ENCODE measurements around the gene CRISPLD2. TPM values are rescaled to one million over a fixed set of nuclear protein-coding genes. Genes with fewer than 3 reads are reported as not detected.

Gene CRISPLD2
- total RNA-seq, 1 donor from 2014 or later = 34.9 TPM

- H3K36me3 ChIP-seq = peaks cover under 1% of the 10 kb centered on the region
- no peak for TF ChIP-seq CTCF (IDR thresholded peaks at IDR 0.05)
- no peaks in the 10 kb centered on the region for H3K9me3 ChIP-seq
- peaks cover 44% of the 10 kb centered on the region for H3K4me1 ChIP-seq
- intact Hi-C loops (cut with DNase I) = no loop called here
- H3K27ac ChIP-seq = peak overlapping the region; percentile 46
- peak; percentile 31 to 34 for ATAC-seq
- H3K27me3 ChIP-seq (ENCODE audit: low read depth) = no peaks in the 10 kb centered on the region
- DNase-seq = peak; percentile 58
- no peak overlapping the region for H3K4me3 ChIP-seq
Observed at GRCh38 chr16:84911486-84912216, 91.9 kb downstream of the CRISPLD2 start.

DNA sequence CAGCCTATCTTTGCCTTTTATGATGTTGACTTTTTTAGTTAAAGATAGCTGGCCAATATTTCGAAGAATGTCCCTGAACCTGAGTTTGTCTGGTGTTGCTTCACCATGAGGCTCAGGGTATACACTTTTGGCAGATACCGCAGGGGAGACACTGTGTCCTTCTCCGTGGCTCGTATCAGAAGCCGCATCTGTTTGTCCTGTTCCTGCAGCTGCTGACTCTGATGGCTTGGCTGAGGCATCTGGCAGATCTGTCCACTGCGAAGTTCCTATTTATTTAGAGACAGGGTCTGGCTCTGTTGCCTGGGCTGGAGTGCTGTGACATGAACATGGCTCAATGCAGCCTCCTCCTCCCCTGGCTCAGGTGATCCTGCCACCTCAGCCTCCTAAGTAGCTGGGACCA lies 93.5 kb downstream of the CRISPLD2 start:
- H3K4me1 ChIP-seq = peaks cover 34% of the 10 kb centered on the region
- no peak for DNase-seq
- H3K9me3 ChIP-seq = no peaks in the 10 kb centered on the region
- no peak overlapping the region for H3K27ac ChIP-seq
- no peak overlapping the region for H3K4me3 ChIP-seq
- H3K27me3 ChIP-seq (ENCODE audit: low read depth) = peaks cover 10% of the 10 kb centered on the region
- intact Hi-C loops (cut with DNase I) = no loop called here
- no peaks in the 10 kb centered on the region for H3K36me3 ChIP-seq
- TF ChIP-seq CTCF (IDR thresholded peaks at IDR 0.05) = no peak
- peak; percentile 25 to 29 for ATAC-seq

- TF ChIP-seq CTCF (IDR thresholded peaks at IDR 0.05) = no peak
- DNase-seq (no peak), ATAC-seq (no peak)
- Histone ChIP-seq H3K27me3 (ENCODE audit: low read depth) (peaks cover 10% of the 10 kb centered on the region), H3K4me3 (no peak overlapping the region), H3K36me3 (no peaks in the 10 kb centered on the region), H3K4me1 (peaks cover 34% of the 10 kb centered on the region), H3K9me3 (no peaks in the 10 kb centered on the region), H3K27ac (no peak overlapping the region)
- intact Hi-C loops (cut with DNase I) = no loop called here
Observed at GRCh38 chr16:84914273-84914672, 94.5 kb downstream of the CRISPLD2 start.

DNA sequence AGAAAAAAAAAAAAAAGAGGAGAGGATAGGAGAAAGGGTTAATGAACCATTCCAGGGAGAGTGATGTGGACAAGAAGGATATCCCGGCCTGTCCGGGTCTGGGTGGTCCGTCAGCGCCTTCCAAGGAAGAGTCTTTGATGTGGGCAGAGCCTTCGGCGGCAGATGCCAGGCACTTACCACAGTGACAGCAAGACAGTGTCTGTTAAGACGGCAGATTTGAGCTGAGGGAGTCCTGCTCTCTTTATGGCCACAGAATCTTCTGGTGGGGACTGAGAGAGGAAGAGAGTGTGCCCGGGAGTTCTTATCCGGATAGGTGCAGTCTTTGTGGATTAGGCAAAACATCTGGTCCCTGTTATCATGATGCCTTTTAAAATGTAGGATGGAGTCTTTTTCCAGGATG lies 96.4 kb downstream of the CRISPLD2 start:
- Histone ChIP-seq H3K27ac (no peak overlapping the region), H3K9me3 (no peaks in the 10 kb centered on the region), H3K36me3 (no peaks in the 10 kb centered on the region), H3K4me1 (peaks cover 25% of the 10 kb centered on the region), H3K4me3 (no peak overlapping the region), H3K27me3 (ENCODE audit: low read depth) (peaks cover 10% of the 10 kb centered on the region)
- no peak for TF ChIP-seq CTCF (IDR thresholded peaks at IDR 0.05)
- intact Hi-C loops (cut with DNase I) = no loop called here
- DNase-seq (no peak), ATAC-seq (no peak)

DNA sequence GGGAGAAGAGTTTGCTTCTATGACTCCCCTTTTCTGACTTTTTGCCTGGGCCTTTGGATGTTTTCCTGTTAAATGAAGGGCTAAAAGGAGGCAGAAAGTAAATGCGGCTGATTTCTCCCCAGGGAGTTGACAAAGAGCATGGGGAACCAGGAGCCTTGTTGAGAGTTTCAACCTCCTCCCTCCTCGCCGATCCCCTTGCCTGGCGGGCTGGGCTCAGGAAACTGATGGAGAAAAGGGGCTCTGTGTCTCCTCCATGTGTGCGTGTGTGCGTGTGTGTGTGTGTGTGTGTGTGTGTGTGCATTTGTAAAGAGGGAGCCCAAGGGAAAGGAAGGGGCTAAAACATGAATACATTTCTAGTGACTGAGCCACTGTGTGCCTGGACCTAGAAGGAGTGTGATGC lies 97.1 kb downstream of the CRISPLD2 start:
- intact Hi-C loops (cut with DNase I) = no loop called here
- Histone ChIP-seq H3K4me3 (no peak overlapping the region), H3K9me3 (no peaks in the 10 kb centered on the region), H3K36me3 (no peaks in the 10 kb centered on the region), H3K4me1 (peaks cover 18% of the 10 kb centered on the region), H3K27ac (no peak overlapping the region), H3K27me3 (ENCODE audit: low read depth) (peaks cover 10% of the 10 kb centered on the region)
- no peak for ATAC-seq
- no peak for TF ChIP-seq CTCF (IDR thresholded peaks at IDR 0.05)
- DNase-seq = no peak
